GM23248 (cell line): ENCODE measurements around the gene NPTN. TPM values are rescaled to one million over a fixed set of nuclear protein-coding genes. Genes with fewer than 3 reads are reported as not detected.

Experiments
- DNase-seq: peaks from one replicate; pipeline ENCODE4 v3.0.0-alpha.2; 2015
- H2AFZ ChIP-seq: fragments of 200-600 bp; sonication (generic); 2 replicates; pipeline ENCODE4 v1.6.1; 2016; ENCODE audit warnings: antibody characterized with exemption
- H3F3A ChIP-seq: fragments of 200-600 bp; sonication (generic); 2 replicates; pipeline ENCODE4 v1.6.1; 2016; ENCODE audit warnings: mild to moderate bottlenecking, antibody characterized with exemption, mixed run types; ENCODE audit not compliant: insufficient read depth
- H3K27ac ChIP-seq: fragments of 200-600 bp; sonication (generic); 2 replicates; pipeline ENCODE4 v1.5.1; 2016; ENCODE audit warnings: mild to moderate bottlenecking
- H3K27me3 ChIP-seq: fragments of 200-600 bp; sonication (generic); replicated peaks from 2 replicates; pipeline ENCODE4 v1.6.1; 2016; ENCODE audit warnings: mild to moderate bottlenecking; ENCODE audit not compliant: insufficient read depth
- H3K36me3 ChIP-seq: fragments of 200-600 bp; sonication (generic); 2 replicates; pipeline ENCODE4 v1.6.1; 2016; ENCODE audit warnings: low read depth, mild to moderate bottlenecking
- H3K4me1 ChIP-seq: fragments of 200-600 bp; sonication (generic); 2 replicates; pipeline ENCODE4 v1.6.1; 2016; ENCODE audit warnings: mild to moderate bottlenecking; ENCODE audit not compliant: insufficient read depth
- H3K4me2 ChIP-seq: fragments of 200-600 bp; sonication (generic); one replicate; pipeline ENCODE4 v1.6.1; 2016; ENCODE audit warnings: mild to moderate bottlenecking; ENCODE audit not compliant: unreplicated experiment
- H3K4me3 ChIP-seq: fragments of 200-600 bp; sonication (generic); 2 replicates; pipeline ENCODE4 v1.5.1; 2016; ENCODE audit warnings: mild to moderate bottlenecking
- H3K79me2 ChIP-seq: fragments of 200-600 bp; sonication (generic); 2 replicates; pipeline ENCODE4 v1.6.1; 2016; ENCODE audit warnings: mild to moderate bottlenecking; ENCODE audit not compliant: insufficient read depth
- H3K9ac ChIP-seq: fragments of 200-600 bp; sonication (generic); 2 replicates; pipeline ENCODE4 v1.6.1; 2016; ENCODE audit warnings: mild to moderate bottlenecking
- H3K9me2 ChIP-seq: fragments of 200-600 bp; sonication (generic); 2 replicates; pipeline ENCODE4 v1.6.1; 2016; ENCODE audit warnings: mixed run types, mild to moderate bottlenecking, moderate library complexity; ENCODE audit not compliant: insufficient read depth
- H3K9me3 ChIP-seq: fragments of 200-600 bp; sonication (generic); one replicate; pipeline ENCODE4 v1.6.1; 2017; ENCODE audit warnings: low read depth
- H4K20me1 ChIP-seq: fragments of 200-600 bp; sonication (generic); 2 replicates; pipeline ENCODE4 v1.6.0; 2016; ENCODE audit not compliant: insufficient read depth
- EZH2 ChIP-seq: fragments of 200-600 bp; sonication (generic); IDR thresholded peaks from 2 replicates; pipeline ENCODE4 v1.6.1; 2018; ENCODE audit warnings: antibody characterized with exemption, mild to moderate bottlenecking; ENCODE audit not compliant: insufficient read depth, poor library complexity, severe bottlenecking
- EZH2phosphoT487 ChIP-seq: fragments of 200-600 bp; sonication (generic); IDR thresholded peaks from 2 replicates; pipeline ENCODE4 v1.6.1; 2018; ENCODE audit warnings: antibody characterized with exemption, moderate library complexity, mild to moderate bottlenecking, low read depth; ENCODE audit not compliant: insufficient read depth
- WGBS, 2 experiments: methylation state at CpG; one replicate each; pipeline ENCODE4 v1.1.6; 2015 to 2017; ENCODE audit warnings: low lambda C conversion rate in 2 of 2, low coverage in 1 of 2; ENCODE audit errors: missing lambda C conversion rate in 2 of 2; 5-methylcytosine and 5-hydroxymethylcytosine counted together
- in situ Hi-C: fragments of 300-500 bp; cut with MboI; formaldehyde crosslinking; loops from 2 replicates; pipeline ENCODE4 v1.15.0; 2020
- polyA plus RNA-seq: library from polyadenylated mRNA; unstranded; fragments of >200 nt; fragmentation: Nextera tagmentation; extraction: Ambion mirVana; gene quantifications from 2 replicates; pipeline ENCODE4 v1.2.1, GENCODE V29; 2016
- total RNA-seq: library from RNA; depleted of rRNA; stranded (reverse); fragments of >200 nt; shearing (Covaris generic); gene quantifications from 2 replicates; pipeline ENCODE4 v1.2.3, GENCODE V29; 2014

The NPTN gene
- total and polyA plus RNA-seq, 2 experiments from 2014 or later, result 128 to 183 TPM

GRCh38 chr15:73601451-73602445, 31.4 kb downstream of the NPTN start:
- peaks cover 100% of the 10 kb centered on the region for H3K79me2 ChIP-seq
- no peaks in the 10 kb centered on the region for H3K27me3 ChIP-seq
- peak overlapping the region; percentile 20; the same call in 1 of the 2 replicates for H3K9ac ChIP-seq
- in situ Hi-C loops, result no loop called here
- no peaks in the 10 kb centered on the region for H3K9me3 ChIP-seq
- WGBS, 2 experiments, result 14 to 20% methylated on average over 7 of the region's 7 CpGs
- peaks cover 55% of the 10 kb centered on the region for H3K4me1 ChIP-seq
- H3K4me2 ChIP-seq, result peak overlapping the region; percentile 71
- H3K9me2 ChIP-seq, result no peaks in the 10 kb centered on the region
- peaks cover 47% of the 10 kb centered on the region for H3F3A ChIP-seq
- no peak overlapping the region for H2AFZ ChIP-seq
- 0 out of 2 replicates have a peak, but pooled peaks cover 5% of the 10 kb centered on the region for H3K36me3 ChIP-seq
- DNase-seq, result peak; percentile 70
- H3K27ac ChIP-seq, result peak overlapping the region; percentile 75
- peaks cover 6% of the 10 kb centered on the region; the same call in 1 of the 2 replicates for H4K20me1 ChIP-seq
- TF ChIP-seq EZH2, result no peak
- no peak for TF ChIP-seq EZH2phosphoT487
- peak overlapping the region; percentile 32; the same call in 1 of the 2 replicates for H3K4me3 ChIP-seq

- 73 to 81% methylated on average over 5 of the region's 5 CpGs for WGBS, 2 experiments
- Histone ChIP-seq H3K4me3 (no peak overlapping the region), H3K36me3 (0 out of 2 replicates have a peak, but pooled peaks cover 5% of the 10 kb centered on the region), H3K4me2 (peak overlapping the region; percentile 71), H3K4me1 (peaks cover 57% of the 10 kb centered on the region), H3F3A (peaks cover 47% of the 10 kb centered on the region), H4K20me1 (peaks cover 11% of the 10 kb centered on the region; the same call in 1 of the 2 replicates), H3K79me2 (peaks cover 100% of the 10 kb centered on the region), H3K27ac (peak overlapping the region; percentile 75), H3K9me2 (no peaks in the 10 kb centered on the region), H3K9me3 (no peaks in the 10 kb centered on the region), H3K9ac (peak overlapping the region; percentile 20; the same call in 1 of the 2 replicates), H2AFZ (no peak overlapping the region), H3K27me3 (no peaks in the 10 kb centered on the region)
- in situ Hi-C loops, result no loop called here
- no peak for DNase-seq
- no peak for TF ChIP-seq EZH2
- no peak for TF ChIP-seq EZH2phosphoT487
Measured at GRCh38 chr15:73600413-73601335, 32.5 kb downstream of the NPTN start.

- Histone ChIP-seq H3F3A (peaks cover 47% of the 10 kb centered on the region), H3K36me3 (0 out of 2 replicates have a peak, but pooled peaks cover 5% of the 10 kb centered on the region), H3K4me1 (peaks cover 57% of the 10 kb centered on the region), H4K20me1 (peaks cover 11% of the 10 kb centered on the region; the same call in 1 of the 2 replicates), H3K79me2 (peaks cover 100% of the 10 kb centered on the region), H2AFZ (no peak overlapping the region), H3K27ac (peak overlapping the region; percentile 75), H3K4me3 (no peak overlapping the region), H3K9ac (no peak overlapping the region), H3K9me3 (no peaks in the 10 kb centered on the region), H3K27me3 (no peaks in the 10 kb centered on the region), H3K4me2 (no peak overlapping the region), H3K9me2 (no peaks in the 10 kb centered on the region)
- WGBS, 2 experiments, result 79 to 83% methylated on average over 1 of the region's 1 CpG
- TF ChIP-seq EZH2 (no peak), EZH2phosphoT487 (no peak)
- in situ Hi-C loops, result no loop called here
- peak; percentile 75 for DNase-seq
Measured at GRCh38 chr15:73599934-73600333, 33.3 kb downstream of the NPTN start.
